ENCODE data around the gene FST. TPM values are rescaled to one million over a fixed set of nuclear protein-coding genes. Genes with fewer than 3 reads are reported as not detected.

FST gene
- total RNA-seq, result 10 to 100 TPM in 1 of 4 donors, 1 to 10 TPM in 3; 2.0 to 16.4 (median 4.3) TPM

GRCh38 chr5:53480416-53481158, at the start of gene FST:
FST (plus strand) TSS chr5:53480629; CDS start chr5:53480792, 163 bp downstream.
- Histone ChIP-seq H3K4me1 (peaks cover 19 to 50% (median 42%) of the 10 kb centered on the region in 4 donors), H3K27ac (replicated peaks in 1 of 4) (peak within 1 kb of the TSS; percentile 67 to 78 (median 77)), H3K36me3 (no peaks in the 10 kb centered on the region), H3K4me3 (peak within 1 kb of the TSS; percentile 65 to 82 (median 72)), H3K27me3 (peaks cover 0 to 7% (median 0%) of the 10 kb centered on the region in 4 donors), H3K9me3 (no peaks in the 10 kb centered on the region)
- intact Hi-C loops (cut with DNase I), result loop anchor here (5.0 kb wide), 1 partner anchor 737 kb away; no protein-coding TSS in a partner anchor
- DNase-seq (ENCODE audit: extremely low spot score), result no peak
- 4% methylated on average over 12 of the region's 64 CpGs for WGBS
- TF ChIP-seq CTCF (IDR thresholded peaks at IDR 0.05) (no peak), POLR2AphosphoS5 (IDR thresholded peaks at IDR 0.05) (no peak), POLR2A (IDR thresholded peaks at IDR 0.05; ENCODE audit: low read depth) (no peak), EP300 (IDR thresholded peaks at IDR 0.05) (no peak)

- Histone ChIP-seq H3K4me1 (peaks cover 0 to 7% (median 0%) of the 10 kb centered on the region in 4 donors), H3K4me3 (no peak overlapping the region), H3K36me3 (no peaks in the 10 kb centered on the region), H3K9me3 (no peaks in the 10 kb centered on the region), H3K27ac (replicated peaks in 1 of 4) (no peak overlapping the region), H3K27me3 (no peaks in the 10 kb centered on the region)
- DNase-seq (ENCODE audit: extremely low spot score), result no peak
- 88% methylated on average over 6 of the region's 6 CpGs for WGBS
- TF ChIP-seq CTCF (IDR thresholded peaks at IDR 0.05) (no peak), POLR2A (IDR thresholded peaks at IDR 0.05; ENCODE audit: low read depth) (no peak), EP300 (IDR thresholded peaks at IDR 0.05) (no peak), POLR2AphosphoS5 (IDR thresholded peaks at IDR 0.05) (no peak)
- intact Hi-C loops (cut with DNase I), result loop anchor here (5.0 to 10.0 kb wide), 2 partner anchors 169 to 257 kb away; no protein-coding TSS in a partner anchor
Observed at GRCh38 chr5:53431665-53432064, 48.8 kb upstream of the FST start.

GRCh38 chr5:53433026-53433425, 47.4 kb upstream of the FST start:
- intact Hi-C loops (cut with DNase I), result loop anchor here (5.0 to 10.0 kb wide), 2 partner anchors 171 to 258 kb away; no protein-coding TSS in a partner anchor
- H3K27me3 ChIP-seq, result no peaks in the 10 kb centered on the region
- TF ChIP-seq EP300 (IDR thresholded peaks at IDR 0.05), result no peak
- no peak for TF ChIP-seq CTCF (IDR thresholded peaks at IDR 0.05)
- no peak for TF ChIP-seq POLR2A (IDR thresholded peaks at IDR 0.05; ENCODE audit: low read depth)
- no peak for TF ChIP-seq POLR2AphosphoS5 (IDR thresholded peaks at IDR 0.05)
- no peak overlapping the region for H3K27ac ChIP-seq (replicated peaks in 1 of 4)
- no peak for DNase-seq (ENCODE audit: extremely low spot score)
- H3K9me3 ChIP-seq, result no peaks in the 10 kb centered on the region
- H3K4me1 ChIP-seq, result peaks cover 0 to 7% (median 0%) of the 10 kb centered on the region in 4 donors
- WGBS, result 49% methylated on average over 1 of the region's 1 CpG
- no peak overlapping the region for H3K4me3 ChIP-seq
- H3K36me3 ChIP-seq, result no peaks in the 10 kb centered on the region

GRCh38 chr5:53434541-53434940, 45.9 kb upstream of the FST start:
- H3K27me3 ChIP-seq, result no peaks in the 10 kb centered on the region
- TF ChIP-seq EP300 (IDR thresholded peaks at IDR 0.05) (no peak), CTCF (IDR thresholded peaks at IDR 0.05) (no peak), POLR2AphosphoS5 (IDR thresholded peaks at IDR 0.05) (no peak), POLR2A (IDR thresholded peaks at IDR 0.05; ENCODE audit: low read depth) (no peak)
- 81% methylated on average over 1 of the region's 1 CpG for WGBS
- intact Hi-C loops (cut with DNase I), result loop anchor here (5.0 to 10.0 kb wide), 2 partner anchors 172 to 260 kb away; no protein-coding TSS in a partner anchor
- no peak overlapping the region for H3K27ac ChIP-seq (replicated peaks in 1 of 4)
- H3K36me3 ChIP-seq, result no peaks in the 10 kb centered on the region
- peaks cover 0 to 22% (median 13%) of the 10 kb centered on the region in 4 donors for H3K4me1 ChIP-seq
- no peak overlapping the region for H3K4me3 ChIP-seq
- DNase-seq (ENCODE audit: extremely low spot score), result no peak
- H3K9me3 ChIP-seq, result no peaks in the 10 kb centered on the region

Measured in esophagus muscularis mucosa (tissue), 4 donors.